ENCODE data around the gene DPP3.

Gene DPP3

GRCh38 chr11:66476841-66477251, 3.4 kb upstream of the DPP3 start:
- no peak for TF ChIP-seq PPARA (CRISPR knock-in tag; IDR thresholded peaks at IDR 0.05; ENCODE audit: borderline replicate concordance)
- no peak for TF ChIP-seq OSR1 (CRISPR knock-in tag; IDR thresholded peaks at IDR 0.05)
- no peak for TF ChIP-seq ZFP30 (CRISPR knock-in tag; IDR thresholded peaks at IDR 0.05)
- ATAC-seq: no peak

GRCh38 chr11:66477263-66478201, 2.7 kb upstream of the DPP3 start:
- no peak for ATAC-seq
- no peak for TF ChIP-seq TOX (CRISPR knock-in tag; IDR thresholded peaks at IDR 0.05; ENCODE audit: borderline replicate concordance)

- no peak for TF ChIP-seq ZC3H10 (CRISPR knock-in tag; IDR thresholded peaks at IDR 0.05)
- no peak for TF ChIP-seq ZFP30 (CRISPR knock-in tag; IDR thresholded peaks at IDR 0.05)
- no peak for TF ChIP-seq ISL1 (CRISPR knock-in tag; IDR thresholded peaks at IDR 0.05)
- no peak for ATAC-seq
Observed at GRCh38 chr11:66478729-66479393, 1.4 kb upstream of the DPP3 start.

- peak; percentile 62 for ATAC-seq
- TF ChIP-seq ZFP3 (CRISPR knock-in tag; IDR thresholded peaks at IDR 0.05) (no peak; the same call in 1 of the 2 replicates), TSHZ2 (CRISPR knock-in tag; IDR thresholded peaks at IDR 0.05) (no peak), PATZ1 (CRISPR knock-in tag; IDR thresholded peaks at IDR 0.05; ENCODE audit: borderline replicate concordance) (no peak), POU6F1 (CRISPR knock-in tag; IDR thresholded peaks at IDR 0.05; ENCODE audit: borderline replicate concordance, low read depth) (no peak), TCF4 (CRISPR knock-in tag; IDR thresholded peaks at IDR 0.05; ENCODE audit: borderline replicate concordance) (no peak), BACH2 (CRISPR knock-in tag; IDR thresholded peaks at IDR 0.05; ENCODE audit: borderline replicate concordance) (no peak), ZNF565 (CRISPR knock-in tag; conservative IDR thresholded peaks at IDR 0.05; ENCODE audit: low read depth) (no peak), SNAI2 (CRISPR knock-in tag; IDR thresholded peaks at IDR 0.05) (no peak), CREB5 (CRISPR knock-in tag; IDR thresholded peaks at IDR 0.05; ENCODE audit: low read depth) (no peak), ISL1 (CRISPR knock-in tag; IDR thresholded peaks at IDR 0.05) (no peak), ZC3H10 (CRISPR knock-in tag; IDR thresholded peaks at IDR 0.05) (no peak), ZNF8 (CRISPR knock-in tag; IDR thresholded peaks at IDR 0.05) (no peak; the same call in 1 of the 2 replicates), PPARA (CRISPR knock-in tag; IDR thresholded peaks at IDR 0.05; ENCODE audit: borderline replicate concordance) (no peak), ZFP30 (CRISPR knock-in tag; IDR thresholded peaks at IDR 0.05) (no peak), ARNTL (CRISPR knock-in tag; IDR thresholded peaks at IDR 0.05; ENCODE audit: borderline replicate concordance, low read depth) (no peak), CSRNP3 (CRISPR knock-in tag; IDR thresholded peaks at IDR 0.05) (no peak), OSR1 (CRISPR knock-in tag; IDR thresholded peaks at IDR 0.05) (no peak), ESRRG (CRISPR knock-in tag; IDR thresholded peaks at IDR 0.05) (no peak)
Observed at GRCh38 chr11:66479394-66480116, 679 bp upstream of the DPP3 start.

Measured in SK-N-SH treated with all-trans-retinoic acid at 6 μM for 48 hours (cell line).